HG03521 (cell line): Measurements from ENCODE around the gene GLS.
A peak's percentile ranks its signal among the peaks of the same experiment; 100 is the strongest.
"Not testable (repeated sequence)": the region's sequence is repeated elsewhere in the genome, so short reads cannot be mapped to it uniquely, and the experiment has no call there.

ENCODE experiments used
- ATAC-seq: cut with Tn5 transposase; IDR thresholded peaks from one replicate; pipeline ENCODE4 v1.9.1; 2021; ENCODE audit warnings: mild to moderate bottlenecking, moderate library complexity; ENCODE audit not compliant: unreplicated experiment

GLS gene

GRCh38 chr2:190882856-190883582 is 2.4 kb downstream of the GLS start:
- ATAC-seq = no peak

GRCh38 chr2:190885844-190886243 is 5.2 kb downstream of the GLS start:
- not testable (repeated sequence) for ATAC-seq

GRCh38 chr2:190887089-190887488 is 6.5 kb downstream of the GLS start:
- ATAC-seq = peak; percentile 63

GRCh38 chr2:190888449-190888848 is 7.8 kb downstream of the GLS start:
- ATAC-seq = no peak

GRCh38 chr2:190889175-190889943 is 8.7 kb downstream of the GLS start:
- ATAC-seq = no peak

GRCh38 chr2:190891372-190891771 is 10.8 kb downstream of the GLS start:
- peak; percentile 49 for ATAC-seq

GRCh38 chr2:190891889-190892288 is 11.3 kb downstream of the GLS start:
- no peak for ATAC-seq

GRCh38 chr2:190893157-190893556 is 12.5 kb downstream of the GLS start:
- ATAC-seq = no peak

GRCh38 chr2:190896477-190896876 is 15.9 kb downstream of the GLS start:
- ATAC-seq = no peak

- ATAC-seq = no peak
Observed at GRCh38 chr2:190903693-190904450, 23.3 kb downstream of the GLS start.

GRCh38 chr2:190904640-190905261 is 24.1 kb downstream of the GLS start:
- no peak for ATAC-seq

- no peak for ATAC-seq
Observed at GRCh38 chr2:190908532-190908931, 27.9 kb downstream of the GLS start.

GRCh38 chr2:190909680-190910079 is 29.1 kb downstream of the GLS start:
- no peak for ATAC-seq

GRCh38 chr2:190910341-190911136 is 29.9 kb downstream of the GLS start:
- no peak for ATAC-seq

- ATAC-seq = peak; percentile 85
Observed at GRCh38 chr2:190911813-190912212, 31.2 kb downstream of the GLS start.

GRCh38 chr2:190912726-190913125 is 32.1 kb downstream of the GLS start:
- no peak for ATAC-seq

GRCh38 chr2:190913725-190914124 is 33.1 kb downstream of the GLS start:
- ATAC-seq = no peak

GRCh38 chr2:190916829-190917228 is 36.2 kb downstream of the GLS start:
- ATAC-seq = no peak

- no peak for ATAC-seq
Observed at GRCh38 chr2:190920085-190920484, 39.5 kb downstream of the GLS start.

GRCh38 chr2:190922376-190922775 is 41.8 kb downstream of the GLS start:
- no peak for ATAC-seq
